Esophagus muscularis mucosa (tissue), 3 donors: ENCODE measurements around the gene PTPRN2.

Experiments used
- POLR2A ChIP-seq: fragments of 450-650 bp; IDR thresholded peaks from one replicate; pipeline ENCODE4 v1.6.1; 2017; ENCODE audit warnings: antibody characterized with exemption, moderate library complexity, mild to moderate bottlenecking, low read depth
- POLR2AphosphoS5 ChIP-seq, 2 donors: sonication (generic); formaldehyde crosslinking; IDR thresholded peaks; one replicate each; pipeline ENCODE4 v1.6.1; 2017; ENCODE audit warnings: antibody characterized with exemption in 2 of 2
- TF ChIP-seq, protein P1 (sequence below), 3 experiments: fragments of 200-600 bp in 2 of 3; fragments of 450-650 bp in 1 of 3; sonication (generic) in 2 of 3; IDR thresholded peaks; one replicate each; pipeline ENCODE4 v1.5.1; 2017 to 2019; ENCODE audit warnings: antibody characterized with exemption in 3 of 3, mild to moderate bottlenecking in 2 of 3, moderate library complexity in 1 of 3

DNA sequence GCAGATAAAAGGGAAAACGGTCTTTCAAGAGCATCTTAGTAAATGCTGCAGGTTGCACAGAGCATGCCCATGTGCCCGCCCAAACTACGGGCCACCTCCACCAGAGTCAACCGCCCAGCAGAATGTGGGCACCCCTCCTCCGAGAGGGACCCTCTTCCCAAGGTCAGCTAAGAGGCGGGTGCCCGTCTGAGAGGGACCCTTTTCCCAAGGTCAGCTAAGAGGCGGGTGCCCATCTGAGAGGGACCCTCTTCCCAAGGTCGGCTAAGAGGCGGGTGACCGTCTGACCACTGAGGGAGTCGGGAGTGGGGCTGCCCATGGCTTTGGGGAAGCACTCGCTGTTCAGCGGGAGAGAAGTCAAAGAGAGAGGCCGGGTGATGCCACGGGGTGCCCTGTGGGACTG lies 113.1 kb downstream of the PTPRN2 start:
- TF ChIP-seq POLR2A (no peak), POLR2AphosphoS5 (IDR thresholded peaks at IDR 0.05) (no peak)
- TF ChIP-seq, protein P1, sequence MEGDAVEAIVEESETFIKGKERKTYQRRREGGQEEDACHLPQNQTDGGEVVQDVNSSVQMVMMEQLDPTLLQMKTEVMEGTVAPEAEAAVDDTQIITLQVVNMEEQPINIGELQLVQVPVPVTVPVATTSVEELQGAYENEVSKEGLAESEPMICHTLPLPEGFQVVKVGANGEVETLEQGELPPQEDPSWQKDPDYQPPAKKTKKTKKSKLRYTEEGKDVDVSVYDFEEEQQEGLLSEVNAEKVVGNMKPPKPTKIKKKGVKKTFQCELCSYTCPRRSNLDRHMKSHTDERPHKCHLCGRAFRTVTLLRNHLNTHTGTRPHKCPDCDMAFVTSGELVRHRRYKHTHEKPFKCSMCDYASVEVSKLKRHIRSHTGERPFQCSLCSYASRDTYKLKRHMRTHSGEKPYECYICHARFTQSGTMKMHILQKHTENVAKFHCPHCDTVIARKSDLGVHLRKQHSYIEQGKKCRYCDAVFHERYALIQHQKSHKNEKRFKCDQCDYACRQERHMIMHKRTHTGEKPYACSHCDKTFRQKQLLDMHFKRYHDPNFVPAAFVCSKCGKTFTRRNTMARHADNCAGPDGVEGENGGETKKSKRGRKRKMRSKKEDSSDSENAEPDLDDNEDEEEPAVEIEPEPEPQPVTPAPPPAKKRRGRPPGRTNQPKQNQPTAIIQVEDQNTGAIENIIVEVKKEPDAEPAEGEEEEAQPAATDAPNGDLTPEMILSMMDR (IDR thresholded peaks at IDR 0.05), result no peak
